Tibial artery (tissue), 4 donors: ENCODE data around the gene MAEA.

Experiments used
- DNase-seq, 2 donors: peaks; one replicate each; pipeline ENCODE4 v3.0.0-alpha.2; 2019
- H3K27ac ChIP-seq, 2 donors: fragments of 200-600 bp; sonication (generic) in 1 of 2; 1 replicate in 1 of 2; 2 replicates in 1 of 2; pipeline ENCODE4 v1.5.1; 2018 to 2019; ENCODE audit warnings: mild to moderate bottlenecking in 1 of 2
- H3K27me3 ChIP-seq, 2 donors: fragments of 200-600 bp; sonication (generic) in 1 of 2; one replicate each; pipeline versions ENCODE4 v1.5.1 to v1.6.0; 2016 to 2019
- H3K36me3 ChIP-seq, 3 donors: fragments of 200-600 bp; sonication (generic) in 2 of 3; one replicate each; pipeline ENCODE4 v1.5.1; 2016 to 2019; ENCODE audit warnings: mild to moderate bottlenecking in 2 of 3
- H3K4me1 ChIP-seq, 4 donors: fragments of 200-600 bp; sonication (generic) in 2 of 4; 1 replicate in 3 of 4; 2 replicates in 1 of 4; pipeline ENCODE4 v1.5.1; 2016 to 2019
- H3K4me3 ChIP-seq, 2 donors: fragments of 200-600 bp; sonication (generic) in 1 of 2; 1 replicate in 1 of 2; 2 replicates in 1 of 2; pipeline ENCODE4 v1.5.1; 2018 to 2019; ENCODE audit warnings: mild to moderate bottlenecking in 2 of 2
- H3K9me3 ChIP-seq, 3 donors: fragments of 200-600 bp; sonication (generic) in 1 of 3; one replicate each; pipeline ENCODE4 v1.5.1; 2016 to 2019
- intact Hi-C: fragments of 100-400 bp; cut with DNase I; formaldehyde crosslinking; loops from one replicate; pipeline ENCODE4 v1.15.0; 2023; ENCODE audit warnings: low total_unique reads
- TF ChIP-seq, protein P1 (sequence below), 2 experiments: fragments of 200-600 bp in 1 of 2; fragments of 450-650 bp in 1 of 2; IDR thresholded peaks; one replicate each; pipeline ENCODE4 v1.5.1; 2017 to 2019; ENCODE audit warnings: antibody characterized with exemption in 2 of 2, mild to moderate bottlenecking in 1 of 2, moderate library complexity in 1 of 2

MAEA gene

DNA sequence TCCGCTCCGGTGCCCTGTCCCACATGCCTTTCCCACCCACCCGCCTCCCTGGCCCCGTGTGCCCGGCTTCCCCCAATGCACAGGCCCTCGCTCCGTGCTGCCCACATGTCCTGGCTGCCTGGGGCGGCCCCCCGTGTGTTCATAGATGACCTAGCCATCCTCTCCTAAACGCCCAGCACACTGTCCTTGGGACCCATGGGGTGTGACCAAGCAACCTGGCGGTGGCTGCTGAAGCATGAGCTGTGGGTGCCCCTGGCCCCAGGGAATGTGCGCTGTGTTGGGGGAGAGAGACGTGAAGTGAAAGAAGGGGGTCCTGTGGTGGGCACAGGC is 28.3 kb downstream of the MAEA start:
- no peaks in the 10 kb centered on the region for H3K4me1 ChIP-seq
- DNase-seq: no peak
- H3K27me3 ChIP-seq: no peaks in the 10 kb centered on the region
- no peak overlapping the region for H3K4me3 ChIP-seq
- peaks cover 54 to 76% (median 76%) of the 10 kb centered on the region in 3 donors for H3K36me3 ChIP-seq
- intact Hi-C loops: no loop called here
- no peak overlapping the region for H3K27ac ChIP-seq
- TF ChIP-seq, protein P1, sequence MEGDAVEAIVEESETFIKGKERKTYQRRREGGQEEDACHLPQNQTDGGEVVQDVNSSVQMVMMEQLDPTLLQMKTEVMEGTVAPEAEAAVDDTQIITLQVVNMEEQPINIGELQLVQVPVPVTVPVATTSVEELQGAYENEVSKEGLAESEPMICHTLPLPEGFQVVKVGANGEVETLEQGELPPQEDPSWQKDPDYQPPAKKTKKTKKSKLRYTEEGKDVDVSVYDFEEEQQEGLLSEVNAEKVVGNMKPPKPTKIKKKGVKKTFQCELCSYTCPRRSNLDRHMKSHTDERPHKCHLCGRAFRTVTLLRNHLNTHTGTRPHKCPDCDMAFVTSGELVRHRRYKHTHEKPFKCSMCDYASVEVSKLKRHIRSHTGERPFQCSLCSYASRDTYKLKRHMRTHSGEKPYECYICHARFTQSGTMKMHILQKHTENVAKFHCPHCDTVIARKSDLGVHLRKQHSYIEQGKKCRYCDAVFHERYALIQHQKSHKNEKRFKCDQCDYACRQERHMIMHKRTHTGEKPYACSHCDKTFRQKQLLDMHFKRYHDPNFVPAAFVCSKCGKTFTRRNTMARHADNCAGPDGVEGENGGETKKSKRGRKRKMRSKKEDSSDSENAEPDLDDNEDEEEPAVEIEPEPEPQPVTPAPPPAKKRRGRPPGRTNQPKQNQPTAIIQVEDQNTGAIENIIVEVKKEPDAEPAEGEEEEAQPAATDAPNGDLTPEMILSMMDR (IDR thresholded peaks at IDR 0.05): no peak
- no peaks in the 10 kb centered on the region for H3K9me3 ChIP-seq

DNA sequence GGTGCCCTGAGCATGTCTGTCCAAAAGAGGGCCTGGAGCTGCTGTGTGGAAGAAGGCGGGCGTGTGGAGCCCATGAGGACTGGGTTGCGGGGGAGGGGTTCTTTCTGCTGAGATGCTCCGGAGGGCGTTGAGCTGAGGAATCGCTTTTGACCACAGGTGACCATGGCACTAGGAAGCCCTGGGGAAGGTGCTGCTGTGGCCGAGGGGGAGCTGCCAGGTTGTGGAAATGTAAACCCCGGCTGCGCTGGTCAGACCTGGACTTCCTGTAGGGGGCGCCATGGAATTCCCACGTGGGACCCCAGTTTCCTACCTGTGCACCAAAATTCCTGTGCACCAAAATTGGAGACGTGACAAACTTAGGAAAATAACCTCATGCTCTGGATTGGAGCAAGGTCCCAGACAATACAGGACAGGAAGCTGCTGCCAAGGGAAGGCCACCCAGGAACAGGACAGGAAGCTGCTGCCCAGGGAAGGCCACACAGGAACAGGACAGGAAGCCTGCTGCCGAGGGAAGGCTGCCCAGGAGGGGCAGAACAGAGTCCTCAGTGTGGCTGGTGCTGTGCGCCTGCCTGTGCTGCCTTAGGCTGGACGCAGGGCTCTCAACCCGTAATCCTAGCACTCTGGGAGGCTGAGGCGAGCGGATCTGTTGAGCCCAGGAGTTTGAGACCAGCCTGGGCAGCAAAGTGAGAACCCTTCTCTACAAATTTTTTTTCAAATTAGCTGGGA is 29.0 kb downstream of the MAEA start:
- Histone ChIP-seq H3K36me3 (peaks cover 47 to 76% (median 76%) of the 10 kb centered on the region in 3 donors), H3K27ac (no peak overlapping the region), H3K9me3 (no peaks in the 10 kb centered on the region), H3K4me1 (peaks cover 0 to 6% (median 3%) of the 10 kb centered on the region in 4 donors), H3K27me3 (no peaks in the 10 kb centered on the region), H3K4me3 (no peak overlapping the region)
- no peak for DNase-seq
- intact Hi-C loops: no loop called here
- TF ChIP-seq, protein P1 (IDR thresholded peaks at IDR 0.05): peak in 1 of 2 experiments; percentile 6

DNA sequence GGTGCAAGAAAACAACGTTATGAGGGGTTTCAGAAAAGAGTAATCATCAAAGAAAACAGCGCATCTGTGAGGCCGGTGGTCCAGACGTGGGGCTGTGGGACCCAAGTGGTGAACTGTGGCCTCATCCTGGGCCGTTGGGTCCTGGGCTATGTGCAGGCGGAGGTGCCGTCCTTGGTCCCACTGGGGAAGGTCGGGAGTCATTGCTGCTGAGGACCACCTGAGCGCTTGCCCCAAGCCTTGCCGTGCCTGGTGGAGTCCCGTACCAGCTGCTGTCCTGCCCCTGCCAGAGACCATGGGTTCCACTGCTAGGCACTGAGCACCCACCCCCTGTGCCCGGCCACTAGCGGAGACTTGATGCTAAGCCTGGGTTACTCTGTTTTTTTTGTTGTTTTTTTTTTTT is 31.8 kb downstream of the MAEA start:
- Histone ChIP-seq H3K9me3 (no peaks in the 10 kb centered on the region), H3K36me3 (peaks cover 23 to 70% (median 68%) of the 10 kb centered on the region in 3 donors), H3K27me3 (no peaks in the 10 kb centered on the region), H3K4me1 (peaks cover 0 to 10% (median 5%) of the 10 kb centered on the region in 4 donors), H3K27ac (no peak overlapping the region), H3K4me3 (no peak overlapping the region)
- DNase-seq: no peak
- intact Hi-C loops: no loop called here
- TF ChIP-seq, protein P1 (IDR thresholded peaks at IDR 0.05): no peak

DNA sequence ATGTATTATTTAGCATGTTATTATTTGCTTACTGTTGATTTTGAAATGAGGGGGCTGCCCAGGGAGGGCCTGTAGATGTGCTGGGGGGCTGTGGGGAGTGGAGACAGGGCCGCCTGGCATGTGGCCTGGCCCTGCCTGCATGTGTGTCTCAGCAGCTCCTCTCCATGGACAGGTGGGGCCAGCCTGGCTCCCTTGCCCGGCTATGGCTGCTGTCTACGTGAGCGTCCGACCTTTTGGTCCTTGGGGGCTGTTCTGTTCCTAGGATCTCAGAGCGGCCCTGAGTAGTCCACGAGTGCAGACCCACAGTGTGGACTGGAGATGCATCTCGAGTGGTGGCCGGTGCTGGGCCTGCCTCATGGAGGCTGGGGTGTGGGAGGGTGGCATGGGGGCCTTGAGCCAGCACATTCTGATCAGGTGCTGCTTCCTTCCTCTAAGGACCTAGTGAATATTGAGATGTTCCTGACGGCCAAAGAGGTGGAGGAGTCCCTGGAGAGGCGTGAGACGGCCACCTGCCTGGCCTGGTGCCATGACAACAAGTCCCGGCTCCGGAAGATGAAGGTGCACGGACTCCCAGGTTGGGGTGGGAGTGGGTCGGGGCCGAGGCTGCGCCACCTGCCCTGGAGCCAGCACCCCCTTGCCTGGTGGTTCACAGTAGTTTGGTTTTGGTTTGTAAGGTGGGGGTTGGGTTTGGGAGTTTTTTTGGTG is 32.4 kb downstream of the MAEA start:
- TF ChIP-seq, protein P1 (IDR thresholded peaks at IDR 0.05): no peak
- no peaks in the 10 kb centered on the region for H3K27me3 ChIP-seq
- no peak overlapping the region for H3K27ac ChIP-seq
- no peak for DNase-seq
- H3K4me1 ChIP-seq: peaks cover 0 to 10% (median 5%) of the 10 kb centered on the region in 4 donors
- no peak overlapping the region for H3K4me3 ChIP-seq
- H3K36me3 ChIP-seq: peaks cover 21 to 70% (median 69%) of the 10 kb centered on the region in 3 donors
- intact Hi-C loops: no loop called here
- no peaks in the 10 kb centered on the region for H3K9me3 ChIP-seq

DNA sequence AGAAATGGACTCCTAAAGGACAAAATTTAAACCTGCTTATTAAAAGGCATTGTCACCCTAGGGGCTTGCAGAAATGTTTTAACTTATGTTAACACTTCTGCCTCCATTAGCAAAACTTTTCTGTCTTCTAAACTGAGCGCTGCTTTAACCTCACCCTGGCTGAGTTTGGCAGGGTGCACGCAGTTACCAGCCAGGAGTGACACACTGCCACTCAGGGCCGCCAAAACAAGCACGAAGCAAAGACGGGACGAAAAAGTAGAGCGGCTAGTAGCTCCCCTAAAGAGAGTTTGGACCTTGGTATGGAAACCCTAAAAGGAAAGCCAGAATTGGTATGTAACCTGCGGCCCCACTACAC is 33.6 kb downstream of the MAEA start:
- TF ChIP-seq, protein P1 (IDR thresholded peaks at IDR 0.05): no peak
- no peaks in the 10 kb centered on the region for H3K9me3 ChIP-seq
- intact Hi-C loops: no loop called here
- DNase-seq: no peak
- peak overlapping the region in 1 of 2 donors; percentile 27 for H3K27ac ChIP-seq
- peaks cover 20 to 70% (median 69%) of the 10 kb centered on the region in 3 donors for H3K36me3 ChIP-seq
- no peak overlapping the region for H3K4me3 ChIP-seq
- H3K4me1 ChIP-seq: peaks cover 0 to 10% (median 5%) of the 10 kb centered on the region in 4 donors
- H3K27me3 ChIP-seq: no peaks in the 10 kb centered on the region
